C4-2B (cell line): ENCODE data around the gene SIRT7.

Source experiments
- CTCF ChIP-seq: fragments of 450-650 bp; conservative IDR thresholded peaks from 2 replicates; pipeline ENCODE4 v1.5.1; 2017; ENCODE audit warnings: mild to moderate bottlenecking
- ZFX ChIP-seq: fragments of 450-650 bp; IDR thresholded peaks from 2 replicates; pipeline ENCODE4 v1.6.1; 2017

GRCh38 chr17:81866440-81867169 lies 51.4 kb downstream of the SIRT7 start:
- TF ChIP-seq CTCF = no peak
- no peak for TF ChIP-seq ZFX
